ENCODE data around the gene TOR3A. TPM values are rescaled to one million over a fixed set of nuclear protein-coding genes. Genes with fewer than 3 reads are reported as not detected.

TOR3A gene
- total and polyA plus RNA-seq, 10 of the 15 experiments (the other 5 are each of a cell fraction or from before 2014, with no cell fraction given), result 8.6 to 87.9 (median 46.3) TPM

- H3K4me3 ChIP-seq, result no peak overlapping the region
- FAIRE-seq, result no peak
- no peaks in the 10 kb centered on the region for H3K27me3 ChIP-seq (replicated peaks in 1 of 2; ENCODE audit: control insufficient read depth in 2 of 2, insufficient read depth in 2 of 2, low read length in 1 of 2)
- no peak overlapping the region for H2AFZ ChIP-seq (ENCODE audit: control insufficient read depth, low read depth, low read length)
- ChIA-PET SMC1A (ENCODE audit: uncharacterized antibody, unreplicated experiment) (no interaction called here), POLR2A (no interaction called here), RAD21 (ENCODE audit: unreplicated experiment) (no interaction called here), CTCF (interaction anchor here (0.6 to 1.1 kb wide), 3 partner anchors 27 to 560 kb away, joined by 3 read pairs; no protein-coding TSS in a partner anchor)
- no peaks in the 10 kb centered on the region for H4K20me1 ChIP-seq (ENCODE audit: control insufficient read depth, insufficient read depth)
- peaks cover 10% of the 10 kb centered on the region for H3K4me1 ChIP-seq (ENCODE audit: control insufficient read depth, insufficient read depth, low read length)
- intact Hi-C loops (cut with micrococcal nuclease; ENCODE audit: unreplicated experiment), result no loop called here
- no peak for ATAC-seq
- peaks cover 31 to 37% of the 10 kb centered on the region in 2 experiments for H3K36me3 ChIP-seq (ENCODE audit: control insufficient read depth in 2 of 2, insufficient read depth in 2 of 2, low read length in 1 of 2)
- no peak overlapping the region for H3K9ac ChIP-seq (ENCODE audit: control insufficient read depth, insufficient read depth, low read length)
- in situ Hi-C loops (cut with MboI), result loop anchor here (25.0 kb wide), 1 partner anchor 719 kb away; no protein-coding TSS in a partner anchor
- no peaks in the 10 kb centered on the region for H3K9me3 ChIP-seq (replicated peaks; ENCODE audit: control insufficient read depth, insufficient read depth, low read length)
- TF ChIP-seq FOS (IDR thresholded peaks at IDR 0.05; ENCODE audit: borderline replicate concordance, extremely low read depth, insufficient read length) (no peak), POLR2AphosphoS5 (IDR thresholded peaks at IDR 0.05; ENCODE audit: low read length) (0 out of 2 replicates have a peak, but pooled peaks have one; percentile 10), ATF2 (IDR thresholded peaks at IDR 0.05; ENCODE audit: low read length) (no peak), CBFB (IDR thresholded peaks at IDR 0.05; ENCODE audit: low read depth) (no peak), PML (IDR thresholded peaks at IDR 0.05; ENCODE audit: low read length) (no peak)
- H3K79me2 ChIP-seq (ENCODE audit: control insufficient read depth, insufficient read depth, low read length), result peaks cover 2% of the 10 kb centered on the region; the same call in 1 of the 2 replicates
- WGBS (ENCODE audit: insufficient coverage, insufficient replicate concordance, low lambda C conversion rate, missing lambda C conversion rate), result 92% methylated on average over 7 of the region's 9 CpGs
- no peak overlapping the region for H3K27ac ChIP-seq (ENCODE audit: control insufficient read depth, insufficient read depth)
- BruUV-seq (replicated peaks), result no TSS peak
- DNase-seq (ENCODE audit: low read depth, low spot score), result no peak
- no peak overlapping the region for H3K4me2 ChIP-seq (ENCODE audit: control insufficient read depth, insufficient read depth)
These were observed 11.1 kb downstream of the TOR3A start for GRCh38 chr1:179092896-179093461.

- ATAC-seq (no peak), FAIRE-seq (no peak)
These were observed 12.9 kb downstream of the TOR3A start for GRCh38 chr1:179094818-179095217.

More at GRCh38 chr1:179094818-179095217, 12.9 kb downstream of the TOR3A start:
- Histone ChIP-seq H3K36me3 (ENCODE audit: control insufficient read depth in 2 of 2, insufficient read depth in 2 of 2, low read length in 1 of 2) (peaks cover 26 to 32% of the 10 kb centered on the region in 2 experiments), H4K20me1 (ENCODE audit: control insufficient read depth, insufficient read depth) (no peaks in the 10 kb centered on the region), H3K9ac (ENCODE audit: control insufficient read depth, insufficient read depth, low read length) (no peak overlapping the region), H3K27ac (ENCODE audit: control insufficient read depth, insufficient read depth) (no peak overlapping the region), H3K4me2 (ENCODE audit: control insufficient read depth, insufficient read depth) (no peak overlapping the region), H3K4me3 (no peak overlapping the region), H2AFZ (ENCODE audit: control insufficient read depth, low read depth, low read length) (no peak overlapping the region), H3K27me3 (replicated peaks in 1 of 2; ENCODE audit: control insufficient read depth in 2 of 2, insufficient read depth in 2 of 2, low read length in 1 of 2) (no peaks in the 10 kb centered on the region), H3K9me3 (replicated peaks; ENCODE audit: control insufficient read depth, insufficient read depth, low read length) (no peaks in the 10 kb centered on the region), H3K79me2 (ENCODE audit: control insufficient read depth, insufficient read depth, low read length) (no peaks in the 10 kb centered on the region; the same call in 1 of the 2 replicates), H3K4me1 (ENCODE audit: control insufficient read depth, insufficient read depth, low read length) (no peaks in the 10 kb centered on the region)
- WGBS (ENCODE audit: insufficient coverage, insufficient replicate concordance, low lambda C conversion rate, missing lambda C conversion rate), result 94% methylated on average over 5 of the region's 5 CpGs
- BruUV-seq (replicated peaks), result no TSS peak
- ChIA-PET RAD21 (ENCODE audit: unreplicated experiment) (no interaction called here), POLR2A (no interaction called here), SMC1A (ENCODE audit: uncharacterized antibody, unreplicated experiment) (no interaction called here), CTCF (interaction anchor here (1.2 kb wide), 1 partner anchor 11 kb away, joined by 5 read pairs; no protein-coding TSS in a partner anchor)
- no peak for DNase-seq (ENCODE audit: low read depth, low spot score)
- in situ Hi-C loops (cut with MboI), result loop anchor here (25.0 kb wide), 1 partner anchor 717 kb away; no protein-coding TSS in a partner anchor
- no peak for TF ChIP-seq PAX5 (IDR thresholded peaks at IDR 0.05; ENCODE audit: borderline replicate concordance, low read depth, low read length)
- intact Hi-C loops (cut with micrococcal nuclease; ENCODE audit: unreplicated experiment), result no loop called here
